ENCODE data around the gene GRAMD1C.

DNA sequence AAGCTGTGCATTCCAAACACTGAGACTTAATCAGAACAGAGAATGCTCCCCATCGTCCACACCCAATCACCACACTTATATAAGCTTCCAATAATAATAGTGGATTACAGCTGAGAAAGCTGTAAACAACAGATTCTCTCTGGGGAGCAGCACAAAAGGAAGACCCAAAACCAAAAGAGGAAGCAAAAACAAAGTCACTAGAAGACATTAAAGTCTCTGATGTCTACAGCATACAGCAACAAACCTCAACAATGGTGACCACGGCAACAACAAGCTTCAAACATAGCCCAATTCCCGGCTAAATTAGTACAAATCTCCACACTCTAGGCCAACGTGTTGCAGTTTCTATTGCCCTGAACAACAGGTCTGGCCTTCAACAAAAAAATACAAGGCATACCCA, 147.0 kb downstream of the GRAMD1C start:
- TF ChIP-seq POLR2A (IDR thresholded peaks at IDR 0.05) = no peak
- no peak for TF ChIP-seq CTCF (IDR thresholded peaks at IDR 0.05)
- no peak for TF ChIP-seq POLR2AphosphoS5 (IDR thresholded peaks at IDR 0.05)
